Keratinocyte (primary cell): ENCODE measurements around the gene RALGAPA2. TPM values are rescaled to one million over a fixed set of nuclear protein-coding genes. Genes with fewer than 3 reads are reported as not detected.

Experiments used
- DNase-seq: peaks from one replicate; pipeline ENCODE4 v3.0.0-alpha.2; 2011; ENCODE audit warnings: low read depth, missing footprints, low spot score
- FAIRE-seq: peaks from 2 replicates; lab custom pipeline; 2011; peaks lifted over from hg19 to GRCh38; lab: Jason Lieb, UNC
- H2AFZ ChIP-seq: 2 replicates; pipeline ENCODE4 v1.6.0; 2012; ENCODE audit warnings: low read length, control low read depth, inconsistent platforms; ENCODE audit not compliant: control insufficient read depth
- H3K27ac ChIP-seq: 2 replicates; pipeline ENCODE4 v1.5.1; 2011; ENCODE audit warnings: low read length; ENCODE audit not compliant: control insufficient read depth, insufficient read depth
- H3K27me3 ChIP-seq: 3 replicates; pipeline ENCODE4 v1.6.0; 2011; ENCODE audit warnings: low read length; ENCODE audit not compliant: control insufficient read depth, insufficient read depth; ENCODE audit errors: extremely low read depth
- H3K36me3 ChIP-seq, 2 experiments: 2 replicates in 1 of 2; 3 replicates in 1 of 2; pipeline ENCODE4 v1.5.1; 2011; ENCODE audit warnings: low read length in 2 of 2, mild to moderate bottlenecking in 1 of 2; ENCODE audit not compliant: control insufficient read depth in 2 of 2, insufficient read depth in 2 of 2; ENCODE audit errors: extremely low read depth in 1 of 2
- H3K4me1 ChIP-seq: 3 replicates; pipeline ENCODE4 v1.5.1; 2011; ENCODE audit warnings: low read length; ENCODE audit not compliant: control insufficient read depth, insufficient read depth; ENCODE audit errors: extremely low read depth
- H3K4me2 ChIP-seq: 3 replicates; pipeline ENCODE4 v1.6.0; 2011; ENCODE audit warnings: low read depth, low read length; ENCODE audit not compliant: control insufficient read depth, insufficient read depth; ENCODE audit errors: extremely low read depth
- H3K4me3 ChIP-seq, 3 experiments: fragments of 200-600 bp in 1 of 3; sonication (generic) in 1 of 3; 2 replicates in 2 of 3; 3 replicates in 1 of 3; pipeline ENCODE4 v1.5.1; 2011 to 2016; ENCODE audit warnings: low read length in 3 of 3, mild to moderate bottlenecking in 3 of 3, control low read depth in 2 of 3, inconsistent platforms in 1 of 3, low read depth in 1 of 3, mixed read lengths in 1 of 3, mixed run types in 1 of 3, moderate library complexity in 1 of 3; ENCODE audit not compliant: control insufficient read depth in 2 of 3, insufficient read depth in 2 of 3; ENCODE audit errors: extremely low read depth in 1 of 3
- H3K79me2 ChIP-seq: 2 replicates; pipeline ENCODE4 v1.6.0; 2012; ENCODE audit warnings: low read length; ENCODE audit not compliant: control insufficient read depth, insufficient read depth
- H3K9ac ChIP-seq: 3 replicates; pipeline ENCODE4 v1.6.0; 2011; ENCODE audit warnings: low read length; ENCODE audit not compliant: control insufficient read depth, insufficient read depth; ENCODE audit errors: extremely low read depth
- H3K9me1 ChIP-seq: 3 replicates; pipeline ENCODE4 v1.6.0; 2011; ENCODE audit warnings: low read length; ENCODE audit not compliant: control insufficient read depth, insufficient read depth; ENCODE audit errors: extremely low read depth
- H3K9me3 ChIP-seq: 2 replicates; pipeline ENCODE4 v1.5.1; 2012; ENCODE audit warnings: low read depth, low read length; ENCODE audit not compliant: control insufficient read depth
- H4K20me1 ChIP-seq: 3 replicates; pipeline ENCODE4 v1.6.0; 2011; ENCODE audit warnings: low read length; ENCODE audit not compliant: control insufficient read depth, insufficient read depth; ENCODE audit errors: extremely low read depth
- EZH2 ChIP-seq: IDR thresholded peaks from one replicate; pipeline ENCODE4 v1.6.1; 2012; ENCODE audit warnings: inconsistent platforms, mild to moderate bottlenecking, low read length, moderate library complexity
- dilution Hi-C: fragments of 300-500 bp; cut with MboI; formaldehyde crosslinking; loops from one replicate; pipeline ENCODE4 v1.7.0; 2020; ENCODE audit warnings: low sequenced_read_pairs; ENCODE audit not compliant: extremely low pct_ligation_motif_present
- polyA plus RNA-seq, 5 experiments: library from polyadenylated mRNA; depleted of rRNA in 3 of 5; stranded (reverse) in 3 of 5; stranded (forward) in 1 of 5; unstranded in 1 of 5; fragments of >200 nt; gene quantifications; 1 replicate in 1 of 5; 2 replicates in 3 of 5; 3 replicates in 1 of 5; pipeline versions ENCODE4 v1.2.1 to v1.2.3, GENCODE V29; 2011 to 2012; ENCODE audit warnings: missing spikeins in 2 of 5, low read depth in 1 of 5, low replicate concordance in 1 of 5
- TF ChIP-seq, protein P1 (sequence below), 3 experiments: IDR thresholded peaks in 1 of 3; conservative IDR thresholded peaks in 1 of 3; optimal IDR thresholded peaks in 1 of 3; 2 replicates in 2 of 3; 3 replicates in 1 of 3; pipeline versions ENCODE3 to v1.5.1; 2011; ENCODE audit warnings: low read length in 3 of 3, mild to moderate bottlenecking in 3 of 3, moderate library complexity in 2 of 3, control low read depth in 1 of 3, inconsistent platforms in 1 of 3; ENCODE audit not compliant: insufficient read depth in 2 of 3; ENCODE audit errors: extremely low read depth in 1 of 3

RALGAPA2 gene
- polyA plus RNA-seq, 1 donor (not counting 4 experiments of a cell fraction or from before 2014, with no cell fraction given) = 3.2 TPM

DNA sequence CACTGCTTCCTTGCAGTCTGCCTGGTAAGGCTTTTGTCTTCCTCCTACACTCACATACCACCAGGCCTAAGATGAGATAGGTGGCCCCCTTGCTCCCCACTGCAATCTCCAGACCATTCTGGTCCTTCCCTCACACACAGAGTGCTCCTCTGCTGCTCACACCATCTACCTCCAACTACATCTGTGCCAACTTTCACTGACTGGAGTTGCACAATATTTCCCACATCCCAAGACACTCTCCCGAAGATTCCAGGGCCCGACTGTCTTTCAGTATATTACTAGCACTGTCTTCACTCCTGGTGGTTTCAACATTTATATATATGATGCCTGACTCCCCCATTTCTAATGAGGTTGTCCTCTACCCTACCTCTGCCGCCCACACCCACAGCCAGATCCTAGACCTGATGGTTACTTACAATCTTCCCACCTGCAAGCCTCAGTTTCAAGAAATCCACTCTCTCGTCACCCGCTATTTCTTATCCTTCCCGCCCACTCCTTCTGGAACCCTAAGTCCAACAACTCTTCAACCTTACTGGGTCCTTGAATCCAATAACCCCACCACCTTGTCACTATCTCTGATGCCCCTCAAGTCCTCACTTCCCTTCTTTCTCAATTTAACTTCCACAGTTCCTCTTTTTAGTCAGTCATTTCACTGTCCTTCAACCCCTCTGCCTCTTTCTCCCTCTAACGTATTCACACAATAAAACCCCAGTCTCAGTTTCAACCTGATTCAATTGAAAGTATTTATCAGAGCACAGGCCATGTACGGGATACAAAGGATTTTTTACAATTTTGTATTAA, 21.6 kb downstream of the RALGAPA2 start:
- dilution Hi-C loops = no loop called here
- H3K9ac ChIP-seq = no peak overlapping the region

DNA sequence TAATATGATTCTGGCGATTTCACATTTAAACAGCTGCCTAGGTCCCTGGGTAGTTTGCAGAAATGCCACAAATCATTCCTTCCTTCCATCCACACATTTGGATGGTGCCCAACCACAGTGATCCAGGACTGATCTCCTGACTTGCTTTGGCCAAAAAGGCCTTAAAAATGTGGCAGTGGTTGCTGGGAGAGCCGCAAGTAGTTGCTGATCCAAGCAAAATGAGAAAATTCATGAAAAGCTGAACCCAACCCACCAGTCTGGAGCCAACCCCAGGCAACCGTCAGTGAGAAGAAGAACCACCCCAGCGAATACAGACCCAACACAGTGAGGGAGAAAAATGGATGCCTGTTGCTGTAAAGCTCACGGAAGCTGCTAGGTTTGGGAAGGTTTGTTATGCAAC, 25.1 kb downstream of the RALGAPA2 start:
- Histone ChIP-seq H3K9me1 (no peaks in the 10 kb centered on the region), H3K79me2 (no peaks in the 10 kb centered on the region), H3K27me3 (no peaks in the 10 kb centered on the region), H3K9me3 (no peaks in the 10 kb centered on the region), H3K4me1 (no peaks in the 10 kb centered on the region), H2AFZ (no peak overlapping the region), H3K27ac (no peak overlapping the region), H3K4me2 (no peak overlapping the region), H4K20me1 (no peaks in the 10 kb centered on the region), H3K36me3 (no peaks in the 10 kb centered on the region), H3K9ac (no peak overlapping the region), H3K4me3 (no peak overlapping the region)
- DNase-seq (no peak), FAIRE-seq (no peak)
- TF ChIP-seq, protein P1, sequence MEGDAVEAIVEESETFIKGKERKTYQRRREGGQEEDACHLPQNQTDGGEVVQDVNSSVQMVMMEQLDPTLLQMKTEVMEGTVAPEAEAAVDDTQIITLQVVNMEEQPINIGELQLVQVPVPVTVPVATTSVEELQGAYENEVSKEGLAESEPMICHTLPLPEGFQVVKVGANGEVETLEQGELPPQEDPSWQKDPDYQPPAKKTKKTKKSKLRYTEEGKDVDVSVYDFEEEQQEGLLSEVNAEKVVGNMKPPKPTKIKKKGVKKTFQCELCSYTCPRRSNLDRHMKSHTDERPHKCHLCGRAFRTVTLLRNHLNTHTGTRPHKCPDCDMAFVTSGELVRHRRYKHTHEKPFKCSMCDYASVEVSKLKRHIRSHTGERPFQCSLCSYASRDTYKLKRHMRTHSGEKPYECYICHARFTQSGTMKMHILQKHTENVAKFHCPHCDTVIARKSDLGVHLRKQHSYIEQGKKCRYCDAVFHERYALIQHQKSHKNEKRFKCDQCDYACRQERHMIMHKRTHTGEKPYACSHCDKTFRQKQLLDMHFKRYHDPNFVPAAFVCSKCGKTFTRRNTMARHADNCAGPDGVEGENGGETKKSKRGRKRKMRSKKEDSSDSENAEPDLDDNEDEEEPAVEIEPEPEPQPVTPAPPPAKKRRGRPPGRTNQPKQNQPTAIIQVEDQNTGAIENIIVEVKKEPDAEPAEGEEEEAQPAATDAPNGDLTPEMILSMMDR (optimal IDR thresholded peaks at IDR 0.05 in 1 of 3, IDR thresholded peaks at IDR 0.05 in 1 of 3, conservative IDR thresholded peaks at IDR 0.05 in 1 of 3; ENCODE audit: extremely low read depth in 1 of 3, insufficient read depth in 2 of 3, low read length in 3 of 3) = no peak
- TF ChIP-seq EZH2 = no peak
- dilution Hi-C loops = no loop called here

More for the DNA sequence above, 21.6 kb downstream of the RALGAPA2 start:
- H3K9me1 ChIP-seq = no peaks in the 10 kb centered on the region
- H3K4me1 ChIP-seq = no peaks in the 10 kb centered on the region
- FAIRE-seq (no peak), DNase-seq (no peak)
- no peaks in the 10 kb centered on the region for H3K36me3 ChIP-seq
- H3K27ac ChIP-seq = no peak overlapping the region
- no peaks in the 10 kb centered on the region for H3K27me3 ChIP-seq
- TF ChIP-seq, protein P1 (optimal IDR thresholded peaks at IDR 0.05 in 1 of 3, IDR thresholded peaks at IDR 0.05 in 1 of 3, conservative IDR thresholded peaks at IDR 0.05 in 1 of 3; ENCODE audit: extremely low read depth in 1 of 3, insufficient read depth in 2 of 3, low read length in 3 of 3) = no peak
- TF ChIP-seq EZH2 = no peak
- no peak overlapping the region for H3K4me3 ChIP-seq
- H2AFZ ChIP-seq = no peak overlapping the region
- no peaks in the 10 kb centered on the region for H3K9me3 ChIP-seq
- no peaks in the 10 kb centered on the region for H4K20me1 ChIP-seq
- H3K79me2 ChIP-seq = no peaks in the 10 kb centered on the region
- H3K4me2 ChIP-seq = no peak overlapping the region
